ENCODE measurements around the gene ZDHHC9.

Gene ZDHHC9

DNA sequence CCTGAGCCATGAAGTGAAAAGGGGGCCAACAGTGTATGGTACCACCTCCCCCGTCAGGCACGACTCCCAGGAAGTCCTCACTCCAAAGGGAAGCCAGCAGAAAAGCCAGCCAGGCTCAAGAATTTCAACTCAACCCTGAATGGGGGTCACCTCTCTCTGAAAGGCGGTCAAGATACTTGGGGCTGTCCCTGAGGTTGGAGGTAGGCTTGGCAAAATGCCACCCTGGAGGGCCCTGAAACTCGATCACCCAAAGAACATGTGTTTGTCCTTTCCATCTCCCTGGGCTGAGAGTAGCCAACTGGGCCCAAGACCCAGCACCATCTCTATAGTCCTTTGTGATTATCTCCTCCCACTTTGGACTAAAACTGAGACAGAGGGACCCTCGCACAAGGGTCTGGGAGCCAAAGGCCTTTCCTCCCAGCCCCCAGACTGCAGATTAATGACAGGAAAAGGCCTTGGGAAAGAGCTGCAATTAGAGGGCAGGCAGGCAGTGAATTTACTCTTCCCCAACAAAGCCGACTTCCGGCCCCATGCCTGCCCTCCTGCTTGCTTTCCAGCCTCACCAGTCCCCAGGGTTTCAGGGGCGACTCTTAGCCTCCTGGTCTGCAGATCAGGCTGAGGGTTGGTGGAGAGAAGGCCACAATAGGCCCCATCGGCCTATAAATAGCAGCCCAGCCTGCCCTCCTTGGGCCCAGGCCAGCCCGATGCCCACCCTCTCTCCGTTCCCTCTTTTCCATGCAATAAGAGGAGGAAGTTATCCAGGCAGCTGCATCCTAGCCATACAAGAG, 58.3 kb downstream of the ZDHHC9 start:
- DNase-seq, result no peak

DNA sequence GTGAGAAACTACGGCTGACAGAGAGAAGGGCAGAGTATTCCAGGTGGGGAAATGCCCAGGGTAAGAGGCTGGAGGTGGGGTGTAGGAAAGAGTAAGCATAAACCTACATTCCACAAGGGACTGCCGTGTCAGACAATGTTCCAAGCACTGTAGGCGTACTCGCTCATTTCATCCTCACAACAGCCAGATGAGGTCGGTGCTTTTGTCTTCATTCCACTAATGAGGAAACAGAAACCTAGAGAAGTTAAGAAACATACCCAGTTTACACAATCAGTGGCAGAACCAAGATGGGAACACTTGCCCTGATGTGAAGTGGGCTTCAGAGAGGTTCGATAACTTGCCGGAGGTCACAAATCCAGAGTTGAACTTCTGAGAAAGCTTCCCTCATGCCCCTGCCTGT, 59.3 kb downstream of the ZDHHC9 start:
- no peak for DNase-seq

DNA sequence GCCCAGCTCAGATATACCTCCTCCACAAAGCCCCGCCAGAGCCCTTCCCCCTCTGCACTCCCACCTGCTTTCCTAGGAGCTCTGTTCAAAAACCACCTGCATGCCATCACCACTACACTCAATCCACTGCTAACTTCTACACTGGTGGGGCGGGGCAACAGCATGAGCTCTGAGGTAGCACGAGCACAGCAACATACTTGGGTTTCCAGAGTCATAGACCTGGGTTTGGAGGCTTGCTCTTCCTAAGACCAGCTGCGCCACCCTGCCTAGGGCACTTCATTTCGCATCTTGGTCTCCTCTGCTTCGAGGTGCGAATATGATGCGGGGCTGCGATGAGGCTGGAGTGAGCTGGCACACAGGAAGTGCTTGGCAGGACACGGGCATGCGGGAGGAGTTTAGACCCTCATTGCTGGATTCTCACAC, 60.4 kb downstream of the ZDHHC9 start:
- DNase-seq, result peak; percentile 28

DNA sequence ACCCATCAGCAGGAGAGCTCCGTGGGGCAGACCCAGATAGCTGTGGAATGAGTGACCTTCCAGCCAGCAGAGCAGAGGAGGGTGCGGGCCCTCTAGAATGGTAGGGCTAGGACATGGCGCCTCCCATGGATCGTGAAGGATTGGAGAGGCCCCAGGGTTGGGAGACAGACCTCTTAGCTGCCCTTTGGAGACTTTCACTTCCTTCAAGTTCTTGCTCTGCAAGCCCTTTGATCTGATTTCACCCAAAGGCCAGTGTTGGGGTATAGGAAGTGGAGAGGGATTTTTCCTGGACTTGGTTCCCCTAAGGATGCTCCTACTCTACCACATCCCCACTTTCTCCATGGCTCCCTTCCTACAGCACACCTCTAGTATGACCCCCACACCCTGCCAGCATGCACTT, 61.0 kb downstream of the ZDHHC9 start:
- DNase-seq, result no peak

DNA sequence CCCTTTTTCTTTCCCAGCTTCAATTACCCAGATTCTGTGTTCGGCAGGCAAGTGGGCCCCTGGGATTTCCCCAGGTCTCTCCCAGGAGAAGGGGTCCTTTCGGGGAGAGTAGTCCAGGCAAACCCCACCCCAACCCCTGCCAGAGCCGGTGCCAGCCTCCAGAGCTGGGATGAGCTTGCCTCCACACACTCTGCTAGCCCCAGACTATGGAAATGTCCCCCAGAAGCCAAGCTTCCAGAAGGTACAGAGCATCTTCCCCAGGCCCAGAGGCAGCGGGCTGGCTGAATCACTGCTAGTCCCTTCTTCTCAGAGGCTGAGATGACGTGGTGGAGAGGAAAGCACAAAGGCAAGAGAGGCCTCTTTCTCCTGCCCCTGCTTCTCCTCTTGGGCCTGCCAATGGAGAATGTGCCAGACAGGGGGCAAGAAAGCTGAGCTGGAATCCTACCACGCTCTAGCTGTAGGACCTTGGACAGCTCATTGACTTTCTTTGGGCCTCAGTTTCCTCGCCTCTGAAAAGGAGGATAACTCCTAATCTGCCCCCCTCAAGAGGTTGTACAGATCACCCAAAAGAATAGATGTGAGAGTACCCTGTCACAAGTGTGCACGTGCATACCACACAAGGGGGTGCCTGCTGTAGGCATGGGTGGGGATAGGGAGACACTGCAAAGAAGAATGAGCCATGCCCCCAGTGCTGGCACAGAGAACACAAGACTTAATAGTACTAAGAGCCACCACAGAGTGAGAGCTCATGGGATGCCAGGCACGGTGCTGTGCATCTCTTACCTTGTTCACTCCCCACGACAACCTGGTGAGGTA, 61.8 kb downstream of the ZDHHC9 start:
- peak; percentile 62 for DNase-seq

DNA sequence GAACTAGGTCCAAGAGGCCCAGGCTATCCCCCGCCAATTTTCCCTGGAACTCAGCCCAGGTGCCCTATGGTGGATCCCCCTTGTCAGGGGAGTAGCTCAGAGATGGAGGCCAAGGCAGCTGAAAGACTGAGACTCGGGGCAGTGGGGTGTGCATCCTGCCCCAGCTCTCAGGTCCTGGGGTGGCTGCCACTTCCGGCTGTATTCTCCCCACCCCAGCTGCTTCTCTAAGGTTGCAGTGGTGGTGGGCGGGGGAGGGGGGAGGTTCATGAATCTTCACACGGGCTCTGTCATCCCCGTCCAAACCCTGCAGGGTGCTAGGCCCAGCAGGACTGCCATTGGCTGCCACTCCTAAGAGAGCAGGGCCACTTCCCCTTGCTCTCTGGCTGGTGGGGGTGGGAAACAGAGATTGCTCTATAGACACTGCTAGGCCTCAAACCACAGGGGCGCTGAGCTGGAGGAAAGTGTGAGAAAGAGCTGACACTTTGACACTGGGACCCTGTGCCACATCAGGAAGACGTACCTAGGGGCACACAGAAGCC, 62.5 kb downstream of the ZDHHC9 start:
- peak; percentile 88 for DNase-seq

DNA sequence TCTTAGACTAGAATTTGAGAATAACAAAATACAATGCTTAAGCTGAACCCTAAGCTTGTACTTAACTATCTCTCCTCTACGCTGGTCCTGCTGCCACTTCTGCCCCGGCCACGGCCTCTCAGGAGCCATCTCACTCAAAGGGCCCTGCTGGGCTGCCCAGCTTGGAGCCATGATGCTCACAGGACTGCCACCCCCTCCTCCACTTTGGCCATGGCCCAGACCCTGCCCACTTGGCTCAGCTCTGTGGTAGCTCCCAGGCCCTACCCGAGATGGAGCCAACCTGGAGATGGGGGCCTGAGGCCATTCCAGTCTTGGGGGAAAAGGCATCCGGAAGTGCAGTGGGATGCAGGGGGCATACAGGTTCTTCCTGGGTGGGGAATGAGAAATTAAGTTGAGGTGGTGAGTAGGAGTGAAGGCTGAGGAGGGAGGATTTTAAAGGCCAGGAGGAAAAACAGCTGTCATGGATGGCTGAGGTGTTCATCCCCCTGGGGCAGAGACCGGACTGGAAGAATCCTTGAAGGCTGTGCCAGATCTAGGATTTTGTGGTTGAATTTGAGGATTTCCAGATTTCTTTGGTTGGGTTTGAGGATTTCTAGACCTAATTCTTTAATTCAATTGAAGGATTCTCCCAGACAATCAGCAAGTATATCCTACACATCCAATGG, 63.1 kb downstream of the ZDHHC9 start:
- DNase-seq, result no peak

DNA sequence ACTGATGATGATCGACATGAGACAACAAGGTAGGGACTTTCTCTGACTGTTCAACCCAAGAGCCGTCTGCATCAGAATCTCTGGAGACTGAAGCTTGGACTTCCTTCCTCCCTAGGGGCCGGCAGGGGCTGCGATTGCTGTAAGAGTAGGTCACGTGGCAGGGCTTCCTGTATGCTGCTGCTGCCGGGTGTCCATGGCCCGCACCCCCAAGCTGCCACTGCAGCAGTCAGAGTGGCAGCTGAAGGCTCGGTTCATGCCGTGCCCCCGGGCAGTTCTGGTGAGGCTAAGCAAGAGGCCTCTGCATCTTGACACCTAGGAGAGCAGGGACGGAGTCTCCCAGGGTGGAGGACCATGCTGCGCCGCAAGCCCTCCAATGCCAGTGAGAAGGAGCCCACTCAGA, 63.9 kb downstream of the ZDHHC9 start, which contains the start of gene SASH3:
Gene SASH3 (plus strand): TSS at position 203 of the 400 bp plus-strand sequence. CDS start 149 bp downstream, at position 352.
- peak; percentile 77 for DNase-seq

DNA sequence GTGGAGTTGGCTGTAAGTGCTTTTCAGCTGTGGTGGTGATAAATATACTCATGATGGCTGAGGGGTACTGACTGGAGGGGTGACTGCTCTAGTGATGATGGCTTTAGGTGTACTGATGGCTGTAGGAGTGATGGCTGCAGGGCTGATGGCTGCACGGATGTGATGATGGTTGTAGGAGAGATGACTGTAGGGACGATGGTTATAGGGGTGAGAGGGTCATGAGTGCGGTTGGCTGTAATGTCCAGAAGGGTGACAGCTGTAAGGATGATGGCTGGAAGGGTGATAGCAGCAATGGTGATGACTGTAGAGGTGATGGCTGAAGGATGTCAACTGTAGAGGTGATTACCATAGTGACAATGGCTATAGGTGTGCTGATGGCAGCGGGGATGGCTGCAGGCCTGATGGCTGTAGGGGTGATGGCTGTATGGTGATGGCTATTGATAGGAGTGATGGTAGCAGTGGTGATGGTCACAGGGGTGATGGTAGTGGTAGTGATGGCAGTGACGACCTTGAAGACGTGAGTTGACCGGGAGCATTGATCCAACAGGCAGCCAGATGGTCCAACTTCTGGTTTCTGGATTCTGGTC, 64.5 kb downstream of the ZDHHC9 start:
- DNase-seq, result no peak

DNA sequence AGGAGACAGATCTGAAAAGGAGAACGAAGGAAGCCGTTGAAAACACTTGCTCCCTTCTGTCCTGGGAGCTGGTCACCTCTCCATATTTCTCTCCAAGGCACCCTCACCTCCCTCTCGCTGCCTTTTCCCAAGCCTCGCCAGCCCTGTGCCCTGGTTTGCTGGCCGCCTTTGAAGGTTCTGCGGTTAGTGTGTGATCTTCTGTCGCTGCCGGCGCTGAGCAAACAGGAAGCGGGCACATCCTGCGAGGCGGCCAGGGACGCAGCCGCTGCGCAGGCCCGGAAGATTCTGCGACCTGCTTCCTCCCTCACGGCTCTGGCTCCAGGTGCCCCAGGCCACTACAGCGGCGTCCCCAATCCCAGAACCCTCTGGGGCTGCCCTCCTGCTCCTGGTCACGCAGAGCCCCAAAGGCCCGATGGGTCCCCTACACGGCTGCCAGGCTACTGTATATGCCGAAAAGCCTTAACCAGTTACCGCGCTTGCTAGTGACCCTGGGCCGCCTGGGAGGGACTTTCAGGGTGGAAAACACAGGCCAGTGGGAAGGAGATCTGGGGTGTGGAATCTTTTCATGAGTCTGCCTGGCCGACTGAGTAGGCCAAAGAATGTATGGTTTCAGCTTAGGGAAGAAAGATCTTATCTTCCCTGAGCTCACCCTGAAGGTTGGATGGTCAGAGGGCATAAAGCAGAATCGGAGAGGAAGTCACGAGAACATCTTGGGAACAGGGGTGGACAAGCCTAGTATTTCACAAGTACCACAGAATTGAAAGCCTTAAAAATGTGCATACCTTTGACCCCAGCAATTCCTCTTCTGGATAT, 66.3 kb downstream of the ZDHHC9 start:
- peak; percentile 78 for DNase-seq

DNA sequence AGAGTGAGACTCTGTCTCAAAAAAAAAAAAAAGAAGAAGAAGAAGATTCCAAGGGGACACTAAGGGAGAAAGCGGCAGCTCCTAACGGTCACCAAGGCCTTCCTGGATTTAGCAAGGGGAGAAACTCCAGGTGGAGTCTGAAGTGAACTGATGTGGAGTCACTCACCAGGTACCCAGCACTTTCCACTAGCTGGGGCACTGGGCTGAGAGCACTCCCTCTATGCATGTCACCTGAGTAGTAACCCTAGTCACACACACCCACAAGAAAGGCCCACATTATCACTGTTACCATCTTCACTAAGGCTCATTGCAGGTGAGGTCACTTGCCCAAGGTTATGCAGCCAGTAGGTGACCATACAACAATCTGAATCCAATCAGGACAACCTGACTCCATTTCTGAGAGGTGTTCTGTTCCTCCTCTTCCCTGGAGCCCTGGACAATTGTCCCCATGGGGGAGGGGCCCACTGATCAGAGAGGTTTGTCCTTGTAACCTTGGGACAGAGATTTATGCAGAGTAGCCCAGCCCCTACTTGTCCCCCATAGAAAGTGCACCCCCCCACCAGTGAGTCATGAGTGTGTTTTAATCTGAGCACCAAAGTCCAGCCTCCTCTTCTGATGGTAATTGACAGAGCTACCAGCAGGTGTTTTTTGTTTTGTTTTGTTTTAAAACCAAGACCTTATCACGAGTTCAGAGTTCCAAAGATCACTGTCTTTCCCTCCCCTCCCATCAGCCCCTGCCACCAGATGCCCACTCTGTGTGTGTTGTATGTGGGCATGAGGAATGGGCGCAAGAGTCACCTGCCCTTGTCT, 69.8 kb downstream of the ZDHHC9 start:
- DNase-seq, result no peak

DNA sequence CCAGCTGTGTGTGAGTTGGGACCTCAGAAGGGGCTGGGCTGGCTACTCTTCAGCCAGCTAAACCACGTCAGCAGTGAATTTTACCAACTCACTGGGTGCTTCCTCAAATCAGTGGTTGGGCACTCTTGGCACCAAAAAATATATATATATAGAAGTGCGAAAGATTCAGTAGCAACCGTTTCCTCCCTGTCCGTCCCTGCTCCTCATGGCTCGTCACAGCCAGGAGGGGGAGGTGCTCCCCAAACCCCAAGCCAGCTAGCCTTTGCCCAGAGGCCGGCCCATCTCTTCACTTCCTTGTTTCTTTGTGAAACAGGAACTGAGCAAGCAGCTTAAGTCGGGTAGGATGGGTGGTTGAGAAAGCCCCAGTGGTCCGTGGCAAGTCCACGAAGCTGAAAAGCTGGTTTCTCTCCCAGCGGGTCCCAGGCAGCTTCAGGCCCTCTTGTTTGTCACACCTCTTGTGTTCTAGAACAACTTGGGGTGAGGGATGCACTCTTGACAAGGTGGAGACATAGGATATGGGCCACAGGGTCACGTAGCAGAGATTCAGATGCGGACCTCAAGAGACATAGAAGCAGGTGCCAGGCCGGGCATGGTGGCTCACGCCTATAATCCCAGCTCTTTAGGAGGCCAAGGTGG, 70.8 kb downstream of the ZDHHC9 start:
- DNase-seq, result peak; percentile 55

DNA sequence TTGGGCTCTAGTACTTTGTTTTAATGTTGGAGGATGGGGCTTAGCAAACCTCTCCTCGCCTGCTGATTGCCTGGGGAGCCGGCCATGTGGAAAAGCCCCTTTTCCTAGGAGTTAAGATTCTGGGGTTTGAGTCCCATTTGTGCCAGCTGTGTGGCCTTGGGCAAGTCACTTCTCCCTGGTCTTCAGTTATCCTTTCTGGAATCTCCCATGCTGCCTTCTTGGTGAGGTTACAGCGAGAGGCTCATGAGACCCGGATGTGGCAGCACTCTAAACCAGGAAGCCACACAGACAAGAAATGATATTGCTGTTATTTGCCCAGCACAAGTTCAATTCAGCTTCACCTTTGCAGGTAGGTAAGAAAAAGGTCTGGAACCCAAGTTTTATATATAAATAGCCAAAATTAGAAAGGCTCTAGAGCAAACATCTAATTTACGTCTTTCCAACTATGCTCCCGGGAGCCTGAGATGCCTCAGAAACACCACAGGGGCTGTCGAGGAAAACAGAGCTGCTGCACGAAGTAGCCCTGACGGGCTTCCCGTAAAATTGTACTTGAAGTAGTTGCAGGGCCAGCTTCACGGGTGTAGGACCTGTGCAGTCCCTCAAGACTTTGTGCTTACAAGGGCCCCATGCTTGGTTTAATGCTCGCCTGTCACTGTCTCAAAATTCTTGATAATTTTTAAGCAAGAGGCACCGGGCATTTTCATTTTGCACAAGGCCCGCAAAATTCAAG, 72.3 kb downstream of the ZDHHC9 start:
- DNase-seq, result peak; percentile 42

DNA sequence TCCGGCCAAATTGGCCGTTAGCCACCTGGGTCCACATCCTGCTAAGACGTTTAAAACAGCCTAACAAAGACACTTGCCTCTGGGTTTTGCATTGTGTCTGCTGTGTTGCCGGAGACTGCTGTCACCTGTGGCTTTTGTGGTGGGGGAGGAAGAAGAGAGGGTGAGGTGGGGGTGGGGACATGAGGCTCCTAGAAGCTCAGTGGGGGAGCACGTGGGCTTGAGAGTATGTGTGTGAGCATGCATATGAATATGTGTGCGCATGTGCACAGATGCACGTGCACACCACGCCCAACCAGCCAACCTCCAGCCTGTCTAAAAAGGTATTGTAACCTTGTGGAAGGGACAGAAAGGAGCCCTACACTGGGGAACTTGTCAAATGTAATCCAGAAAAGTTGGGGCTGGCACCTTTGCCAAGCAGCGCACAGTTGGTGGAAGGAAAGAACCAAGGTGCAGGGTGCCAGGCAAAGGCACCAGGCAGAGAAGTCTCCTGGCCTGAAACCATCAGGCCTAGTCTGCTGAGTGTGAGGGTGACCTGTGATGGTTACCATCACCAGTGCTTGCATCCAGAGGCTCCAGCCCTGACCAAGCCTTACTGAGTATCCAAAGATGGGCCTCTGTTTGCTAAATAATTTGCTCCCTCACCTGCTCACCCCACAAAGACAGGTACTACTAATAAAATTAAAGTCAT, 74.1 kb downstream of the ZDHHC9 start:
- peak; percentile 77 for DNase-seq

DNA sequence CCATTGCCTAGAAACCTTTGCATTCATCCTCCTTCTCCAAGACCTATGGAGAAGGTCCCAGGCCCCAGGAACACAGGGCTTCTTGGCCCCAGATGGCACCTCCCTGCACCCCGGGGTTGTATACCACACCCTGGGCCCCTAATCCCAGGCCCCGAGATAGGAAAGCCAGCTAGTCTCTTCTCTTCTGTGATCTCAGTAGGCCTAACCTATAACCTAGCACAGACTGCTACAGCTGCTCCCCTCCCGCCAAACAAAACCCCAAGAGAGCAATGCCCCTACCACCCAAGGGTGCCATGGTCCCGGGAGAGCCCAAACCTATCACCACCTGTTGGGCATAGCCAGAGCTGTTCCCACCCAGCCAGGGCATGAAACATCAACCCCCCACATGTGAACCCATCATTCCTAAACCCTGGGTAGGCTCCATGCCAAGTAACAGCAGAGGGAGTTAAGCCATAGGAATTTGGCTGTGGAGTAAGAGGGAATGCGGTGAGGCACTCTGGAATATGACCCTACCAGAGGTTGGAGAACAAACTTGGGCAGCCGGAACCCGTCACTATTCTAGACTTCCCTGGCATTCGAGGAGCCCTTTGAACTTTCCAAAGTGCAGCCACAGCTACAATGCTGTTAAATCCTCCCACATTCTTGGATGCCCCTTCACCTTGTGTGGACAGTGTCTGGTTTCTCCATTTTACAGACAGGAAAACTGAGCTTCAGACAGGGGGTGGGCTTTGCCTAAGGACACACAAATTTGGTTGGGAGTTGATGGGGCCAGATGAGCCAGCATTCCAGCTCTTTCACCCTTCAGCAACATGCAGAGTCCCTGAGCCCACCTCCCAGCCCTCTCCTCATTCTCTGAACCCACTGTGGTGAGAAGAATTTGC, 74.9 kb downstream of the ZDHHC9 start:
- DNase-seq, result no peak

DNA sequence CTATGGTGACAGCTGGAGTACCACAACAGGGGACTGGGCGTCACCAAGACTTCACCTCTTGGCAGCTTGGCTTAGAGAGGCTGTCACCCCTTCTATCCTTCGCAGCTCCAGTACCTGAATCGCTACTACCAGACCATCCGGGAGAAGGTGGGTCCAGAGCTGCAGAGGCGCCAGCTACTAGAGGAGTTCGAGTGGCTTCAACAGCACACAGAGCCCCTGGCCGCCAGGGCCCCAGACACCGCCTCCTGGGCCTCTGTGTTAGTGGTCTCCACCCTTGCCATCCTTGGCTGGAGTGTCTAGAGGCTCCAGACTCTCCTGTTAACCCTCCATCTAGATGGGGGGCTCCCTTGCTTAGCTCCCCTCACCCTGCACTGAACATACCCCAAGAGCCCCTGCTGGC, 75.5 kb downstream of the ZDHHC9 start:
- no peak for DNase-seq

DNA sequence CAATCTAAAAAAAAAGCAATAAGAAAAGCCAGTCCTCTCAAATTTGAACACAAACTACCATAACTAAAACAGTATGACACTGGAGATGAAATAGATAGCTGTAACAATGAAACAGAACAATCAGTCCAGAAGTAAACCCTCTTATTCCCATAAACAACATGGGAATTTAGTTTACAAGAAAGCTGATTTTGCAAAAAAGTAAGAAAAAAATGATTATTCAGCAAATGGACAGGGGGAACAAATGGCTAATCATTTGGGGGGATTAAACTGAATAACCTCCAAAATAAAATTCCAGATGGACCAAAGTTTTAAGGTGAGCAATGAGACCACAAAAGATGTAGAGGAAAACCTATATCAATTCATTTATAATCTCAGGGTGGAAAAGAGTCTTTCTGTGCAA, 80.0 kb downstream of the ZDHHC9 start:
- DNase-seq, result no peak

DNA sequence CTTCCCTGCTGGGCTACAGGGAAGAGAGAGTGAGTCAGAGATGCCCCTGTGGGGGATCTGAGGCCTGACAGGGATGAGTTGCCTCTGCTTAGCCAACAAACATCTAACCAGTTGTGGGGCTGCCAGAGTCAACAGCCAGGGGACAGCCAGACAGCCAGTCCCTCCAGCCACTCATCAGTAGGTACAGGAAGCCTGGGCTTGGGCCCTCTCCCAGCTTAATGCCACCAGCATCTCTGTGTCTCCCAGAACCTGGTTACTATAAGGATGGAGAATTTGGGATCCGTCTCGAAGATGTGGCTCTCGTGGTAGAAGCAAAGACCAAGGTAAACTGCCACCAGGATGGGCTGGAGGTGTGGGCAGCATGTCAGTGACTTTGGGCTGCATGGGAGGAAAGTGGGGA, 81.2 kb downstream of the ZDHHC9 start:
- DNase-seq, result no peak
